ENCODE results near the gene PTPRT. TPM values are rescaled to one million over a fixed set of nuclear protein-coding genes. Genes with fewer than 3 reads are reported as not detected.

PTPRT gene
- total and polyA plus RNA-seq, 2 experiments from 2014 or later, result not detected

DNA sequence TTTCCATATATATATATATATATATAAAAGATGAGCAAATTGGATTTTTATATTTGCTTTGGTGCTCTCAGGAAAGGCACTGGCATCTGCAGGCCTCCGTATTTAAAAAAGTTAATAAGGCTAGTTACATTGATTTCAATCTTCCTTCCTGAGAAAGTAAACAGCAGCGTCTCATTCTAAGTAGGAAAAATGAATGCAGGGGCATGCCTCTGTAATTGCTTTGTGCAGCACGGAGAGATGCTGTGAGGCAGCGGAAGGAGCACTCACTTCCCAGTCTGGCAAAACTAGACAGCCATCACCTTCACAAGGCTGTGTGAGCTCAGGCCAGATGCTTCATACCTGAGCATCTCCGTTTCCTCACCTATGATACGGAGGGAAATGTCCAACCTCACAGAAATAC lies 303.7 kb downstream of the PTPRT start:
- no peak overlapping the region for H3K4me3 Mint-ChIP-seq
- no peak for DNase-seq (ENCODE audit: low spot score)
- no peak overlapping the region for H3K4me3 ChIP-seq

GRCh38 chr20:42875581-42875980 lies 314.1 kb downstream of the PTPRT start:
- Mint-ChIP-seq H3K4me1 (no peaks in the 10 kb centered on the region), H3K9me3 (peaks cover 97% of the 10 kb centered on the region), H3K4me3 (no peak overlapping the region), H3K27me3 (ENCODE audit: insufficient read depth, low read depth, poor library complexity) (no peaks in the 10 kb centered on the region), H3K27ac (no peak overlapping the region), H3K36me3 (ENCODE audit: low read depth) (peaks cover 31% of the 10 kb centered on the region)
- H3K4me3 ChIP-seq, result no peak overlapping the region
- no peak for ATAC-seq
- H3K4me2 ChIP-seq, result no peak overlapping the region
- H3K9me2 ChIP-seq (ENCODE audit: insufficient read depth), result no peaks in the 10 kb centered on the region
- H3K4me1 ChIP-seq (ENCODE audit: insufficient read depth), result no peaks in the 10 kb centered on the region
- H2AFZ ChIP-seq, result no peak overlapping the region
- TF ChIP-seq ZNF331 (CRISPR knock-in tag; IDR thresholded peaks at IDR 0.05; ENCODE audit: low read depth), result no peak
- TF ChIP-seq STAT1 (IDR thresholded peaks at IDR 0.05; ENCODE audit: unreplicated experiment), result no peak
- no peak for TF ChIP-seq POLR2AphosphoS5 (IDR thresholded peaks at IDR 0.05; ENCODE audit: low read depth)
- no peak for TF ChIP-seq ZNF114 (CRISPR knock-in tag; IDR thresholded peaks at IDR 0.05)
- TF ChIP-seq CREB1 (CRISPR knock-in tag; IDR thresholded peaks at IDR 0.05; ENCODE audit: low read depth), result no peak
- no peak for TF ChIP-seq EZH2 (IDR thresholded peaks at IDR 0.05; ENCODE audit: low read depth, unreplicated experiment)
- no peak for TF ChIP-seq EZH2phosphoT487 (IDR thresholded peaks at IDR 0.05; ENCODE audit: unreplicated experiment)
- no peak for TF ChIP-seq ETS1 (IDR thresholded peaks at IDR 0.05)
- no peak for TF ChIP-seq NANOG (IDR thresholded peaks at IDR 0.05; ENCODE audit: borderline replicate concordance)
- no peak for TF ChIP-seq REST (IDR thresholded peaks at IDR 0.05; ENCODE audit: unreplicated experiment)
- no peak for TF ChIP-seq JUNB (IDR thresholded peaks at IDR 0.05; ENCODE audit: unreplicated experiment)
- H3F3A ChIP-seq (replicated peaks; ENCODE audit: low read depth), result no peaks in the 10 kb centered on the region
- H3K27me3 ChIP-seq (ENCODE audit: insufficient read depth), result no peaks in the 10 kb centered on the region
- H4K20me1 ChIP-seq (replicated peaks; ENCODE audit: insufficient read depth), result no peaks in the 10 kb centered on the region
- DNase-seq (ENCODE audit: low spot score), result no peak
- no peak overlapping the region for H3K27ac ChIP-seq (ENCODE audit: low read depth)
- no peaks in the 10 kb centered on the region for H3K79me2 ChIP-seq (replicated peaks; ENCODE audit: insufficient read depth)
- no peaks in the 10 kb centered on the region; the same call in 1 of the 2 replicates for H3K36me3 ChIP-seq (ENCODE audit: insufficient read depth)

More for the DNA sequence above, 303.7 kb downstream of the PTPRT start:
- Histone ChIP-seq H3F3A (replicated peaks; ENCODE audit: low read depth) (no peaks in the 10 kb centered on the region), H3K27ac (ENCODE audit: low read depth) (no peak overlapping the region), H3K36me3 (ENCODE audit: insufficient read depth) (no peaks in the 10 kb centered on the region; the same call in 1 of the 2 replicates), H3K4me2 (no peak overlapping the region), H3K9me2 (ENCODE audit: insufficient read depth) (no peaks in the 10 kb centered on the region), H3K4me1 (ENCODE audit: insufficient read depth) (no peaks in the 10 kb centered on the region), H3K27me3 (ENCODE audit: insufficient read depth) (no peaks in the 10 kb centered on the region), H4K20me1 (replicated peaks; ENCODE audit: insufficient read depth) (no peaks in the 10 kb centered on the region), H3K79me2 (replicated peaks; ENCODE audit: insufficient read depth) (no peaks in the 10 kb centered on the region), H2AFZ (no peak overlapping the region)
- Mint-ChIP-seq H3K4me1 (no peaks in the 10 kb centered on the region), H3K36me3 (ENCODE audit: low read depth) (peaks cover 13% of the 10 kb centered on the region), H3K9me3 (peaks cover 91% of the 10 kb centered on the region), H3K27me3 (ENCODE audit: insufficient read depth, low read depth, poor library complexity) (peaks cover 1% of the 10 kb centered on the region), H3K27ac (no peak overlapping the region)
- no peak for TF ChIP-seq EZH2phosphoT487 (IDR thresholded peaks at IDR 0.05; ENCODE audit: unreplicated experiment)
- no peak for TF ChIP-seq CREB1 (CRISPR knock-in tag; IDR thresholded peaks at IDR 0.05; ENCODE audit: low read depth)
- no peak for ATAC-seq
